Measurements from ENCODE around the gene VTI1B. TPM values are rescaled to one million over a fixed set of nuclear protein-coding genes. Genes with fewer than 3 reads are reported as not detected.
"Not testable (repeated sequence)": the region's sequence is repeated elsewhere in the genome, so short reads cannot be mapped to it uniquely, and the experiment has no call there.

VTI1B gene
- total and polyA plus RNA-seq, 2 of the 4 experiments (the other 2 are of a cell fraction), result 61.8 to 90.2 TPM

DNA sequence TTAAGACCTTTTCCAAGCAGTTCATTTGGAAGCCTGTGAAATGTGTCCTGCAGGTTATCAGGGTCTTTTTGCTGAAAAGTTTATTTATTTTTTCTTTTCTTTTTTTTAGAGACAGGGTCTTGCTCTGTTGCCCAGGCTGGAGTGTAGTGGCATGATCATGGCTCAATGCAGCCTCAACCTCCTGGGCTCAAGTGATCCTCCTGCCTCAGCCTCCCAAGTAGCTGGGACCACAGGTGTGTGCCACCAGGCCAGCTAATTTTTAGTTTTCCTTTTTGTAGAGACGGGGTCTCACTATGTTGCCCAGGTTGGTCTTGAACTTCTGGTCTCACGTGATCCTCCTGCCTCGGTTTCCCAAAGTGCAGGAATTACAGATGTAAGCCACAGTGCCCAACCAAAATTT lies 45.0 kb upstream of the VTI1B start:
- H2AK9ac ChIP-seq (replicated peaks; ENCODE audit: low read depth, low read length, poor library complexity); H3K23ac ChIP-seq (ENCODE audit: low read depth, low read length); dilution Hi-C loops (cut with HindIII; ENCODE audit: low sequenced_read_pairs, unreplicated experiment); H3K79me1 ChIP-seq (ENCODE audit: low read depth in 1 of 2, low read length in 2 of 2); H3K56ac ChIP-seq (ENCODE audit: extremely low read depth, insufficient read depth, low read length); H2AFZ ChIP-seq (replicated peaks; ENCODE audit: low read length, poor library complexity); H3K4me3 ChIP-seq (ENCODE audit: insufficient read depth, low read depth, low read length); H4K8ac ChIP-seq (ENCODE audit: low read depth in 2 of 2, low read length in 2 of 2); H2BK20ac ChIP-seq (ENCODE audit: low read depth, low read length); intact Hi-C loops (cut with micrococcal nuclease); H2BK120ac ChIP-seq (ENCODE audit: low read depth, low read length); H3K9me3 ChIP-seq (ENCODE audit: control insufficient read depth, insufficient read depth, low read length); H3K36me3 ChIP-seq (ENCODE audit: control insufficient read depth, insufficient read depth, low read length); H4K91ac ChIP-seq (ENCODE audit: insufficient read depth, low read depth, low read length); H2AK5ac ChIP-seq (ENCODE audit: low read depth, low read length); H3K4me1 ChIP-seq (ENCODE audit: control insufficient read depth, insufficient read depth, low read length); ATAC-seq (ENCODE audit: low read depth); DNase-seq; H2BK5ac ChIP-seq (ENCODE audit: low read depth, low read length, poor library complexity, severe bottlenecking); H3K18ac ChIP-seq (ENCODE audit: low read depth, low read length); H3K4me2 ChIP-seq (ENCODE audit: low read depth, low read length); H4K5ac ChIP-seq (ENCODE audit: low read depth, low read length); POLR2A ChIA-PET (ENCODE audit: unreplicated experiment); H3K4ac ChIP-seq (ENCODE audit: low read depth, low read length); H4K20me1 ChIP-seq (ENCODE audit: insufficient read depth, low read length); H3K9me1 ChIP-seq (ENCODE audit: insufficient read depth, low read length); H3K14ac ChIP-seq (replicated peaks; ENCODE audit: low read depth, low read length); H2BK15ac ChIP-seq (ENCODE audit: low read depth, low read length); BruUV-seq (replicated peaks); H3K27ac ChIP-seq (ENCODE audit: insufficient read depth, low read length); H3K9ac ChIP-seq (ENCODE audit: low read depth, low read length): not testable (repeated sequence)
- H3K27me3 ChIP-seq (ENCODE audit: control insufficient read depth, insufficient read depth, low read length), result peaks cover 26% of the 10 kb centered on the region
- no CpG with 5 or more reads among the region's 3 CpGs for WGBS, 2 experiments (ENCODE audit: extremely low coverage in 2 of 2, insufficient read length in 1 of 2)
- in situ Hi-C loops (cut with MboI; ENCODE audit: low sequenced_read_pairs), result loop anchor here (25.0 kb wide), 1 partner anchor 282 kb away; no protein-coding TSS in a partner anchor
- CTCF ChIA-PET, result interaction anchor here (1.0 kb wide), 1 partner anchor 15 kb away, joined by 3 read pairs; no protein-coding TSS in a partner anchor

All from IMR-90 (cell line).